ENCODE data around the gene C2CD2. TPM values are rescaled to one million over a fixed set of nuclear protein-coding genes. Genes with fewer than 3 reads are reported as not detected.

The C2CD2 gene
- total and polyA plus RNA-seq, 8 donors = 7.9 to 16.8 (median 11.3) TPM

GRCh38 chr21:41966872-41967621 is 13.2 kb upstream of the C2CD2 start:
- no peak overlapping the region for H3K27ac ChIP-seq
- DNase-seq = peak in 2 of 6 donors; percentile 8
- intact Hi-C loops (cut with DNase I) = no loop called here
- ATAC-seq = no peak
- H3K27me3 ChIP-seq = no peaks in the 10 kb centered on the region
- 81 to 90% methylated on average over 10 of the region's 10 CpGs for WGBS, 2 donors
- no peaks in the 10 kb centered on the region for H3K9me3 ChIP-seq
- no peaks in the 10 kb centered on the region for H3K36me3 ChIP-seq
- H3K4me3 ChIP-seq = no peak overlapping the region
- FAIRE-seq = no peak
- H3K4me1 ChIP-seq = no peaks in the 10 kb centered on the region
- no peak for TF ChIP-seq CTCF (IDR thresholded peaks at IDR 0.05)

GRCh38 chr21:41966041-41966833 is 12.4 kb upstream of the C2CD2 start:
- no peak for FAIRE-seq
- no peak for DNase-seq
- TF ChIP-seq CTCF (IDR thresholded peaks at IDR 0.05) = no peak
- Histone ChIP-seq H3K27me3 (no peaks in the 10 kb centered on the region), H3K36me3 (no peaks in the 10 kb centered on the region), H3K27ac (no peak overlapping the region), H3K4me1 (no peaks in the 10 kb centered on the region), H3K9me3 (no peaks in the 10 kb centered on the region), H3K4me3 (no peak overlapping the region)
- ATAC-seq = no peak
- intact Hi-C loops (cut with DNase I) = no loop called here
- 76 to 81% methylated on average over 11 of the region's 11 CpGs for WGBS, 2 donors

- no peak overlapping the region for H3K27ac ChIP-seq
- FAIRE-seq (no peak), ATAC-seq (no peak), DNase-seq (peak in 1 of 6 donors; percentile 3)
- no peaks in the 10 kb centered on the region for H3K27me3 ChIP-seq
- WGBS, 2 donors = 84 to 89% methylated on average over 10 of the region's 10 CpGs
- H3K4me3 ChIP-seq = no peak overlapping the region
- no peak for TF ChIP-seq CTCF (IDR thresholded peaks at IDR 0.05)
- intact Hi-C loops (cut with DNase I) = no loop called here
- no peaks in the 10 kb centered on the region for H3K36me3 ChIP-seq
- no peaks in the 10 kb centered on the region for H3K4me1 ChIP-seq
- H3K9me3 ChIP-seq = no peaks in the 10 kb centered on the region
Measured at GRCh38 chr21:41965461-41966013, 11.7 kb upstream of the C2CD2 start.

- intact Hi-C loops (cut with DNase I) = no loop called here
- H3K9me3 ChIP-seq = no peaks in the 10 kb centered on the region
- no peak overlapping the region for H3K4me3 ChIP-seq
- no peak overlapping the region for H3K27ac ChIP-seq
- H3K27me3 ChIP-seq = no peaks in the 10 kb centered on the region
- DNase-seq (no peak), ATAC-seq (no peak), FAIRE-seq (no peak)
- H3K36me3 ChIP-seq = no peaks in the 10 kb centered on the region
- WGBS, 2 donors = 35 to 41% methylated on average over 5 of the region's 5 CpGs
- H3K4me1 ChIP-seq = no peaks in the 10 kb centered on the region
- no peak for TF ChIP-seq CTCF (IDR thresholded peaks at IDR 0.05)
Measured at GRCh38 chr21:41965045-41965444, 11.2 kb upstream of the C2CD2 start.
